Transverse colon (tissue), 4 donors: ENCODE data around the gene ENTR1. TPM values are rescaled to one million over a fixed set of nuclear protein-coding genes. Genes with fewer than 3 reads are reported as not detected.

ENCODE experiments used
- DNase-seq: peaks from one replicate; pipeline ENCODE4 v3.0.0-alpha.2; 2019
- H3K27ac ChIP-seq, 4 donors: fragments of 200-600 bp; sonication (generic); 2 replicates each; pipeline ENCODE4 v1.5.1; 2016 to 2018; ENCODE audit warnings: inconsistent platforms in 4 of 4
- H3K27me3 ChIP-seq: fragments of 200-600 bp; sonication (generic); 2 replicates; pipeline ENCODE4 v1.5.1; 2017; ENCODE audit warnings: inconsistent platforms
- H3K36me3 ChIP-seq, 4 donors: fragments of 200-600 bp; sonication (generic); 2 replicates each; pipeline ENCODE4 v1.5.1; 2017 to 2019; ENCODE audit warnings: inconsistent platforms in 4 of 4
- H3K4me1 ChIP-seq, 4 donors: fragments of 200-600 bp; sonication (generic); 2 replicates each; pipeline ENCODE4 v1.5.1; 2017 to 2020; ENCODE audit warnings: inconsistent platforms in 4 of 4
- H3K4me3 ChIP-seq, 4 donors: fragments of 200-600 bp; sonication (generic); 1 replicate in 1 of 4; 2 replicates in 3 of 4; pipeline versions ENCODE4 v1.5.1 to v1.6.1; 2017 to 2019; ENCODE audit warnings: inconsistent platforms in 4 of 4
- H3K9me3 ChIP-seq, 2 donors: fragments of 200-600 bp; sonication (generic); 2 replicates each; pipeline ENCODE4 v1.5.1; 2017 to 2019; ENCODE audit warnings: inconsistent platforms in 2 of 2
- EP300 ChIP-seq: sonication (generic); formaldehyde crosslinking; IDR thresholded peaks from one replicate; pipeline ENCODE4 v1.6.1; 2017; ENCODE audit warnings: antibody characterized with exemption, low read depth
- POLR2A ChIP-seq: fragments of 450-650 bp; IDR thresholded peaks from one replicate; pipeline ENCODE4 v1.6.1; 2016; ENCODE audit warnings: antibody characterized with exemption, mild to moderate bottlenecking, moderate library complexity
- POLR2AphosphoS5 ChIP-seq, 3 donors: sonication (generic); formaldehyde crosslinking; IDR thresholded peaks; one replicate each; pipeline ENCODE4 v1.6.1; 2016; ENCODE audit warnings: antibody characterized with exemption in 3 of 3
- WGBS, 2 donors: methylation state at CpG; one replicate each; pipeline ENCODE4 v1.1.5; 2018; ENCODE audit warnings: low coverage in 1 of 2; 5-methylcytosine and 5-hydroxymethylcytosine counted together
- in situ Hi-C, 4 donors: fragments of 200-750 bp; cut with MboI; loops; one replicate each; pipeline versions ENCODE4 v1.15.0 to v1.15.1; 2017; ENCODE audit warnings: low sequenced_read_pairs in 3 of 4, low pct_ligation_motif_present in 1 of 4, low pct_unique_long_range_greater_than_20kb in 1 of 4
- intact Hi-C: fragments of 100-400 bp; cut with DNase I; formaldehyde crosslinking; loops from one replicate; pipeline ENCODE4 v1.15.1; 2023; ENCODE audit warnings: low total_unique reads
- total RNA-seq, 4 donors: library from RNA; depleted of rRNA; stranded (reverse); fragments of >200 nt; gene quantifications; one replicate each; pipeline ENCODE4 v1.1.0, GENCODE V29; 2016
- TF ChIP-seq, protein P1 (sequence below), 5 experiments: fragments of 200-600 bp in 3 of 5; fragments of 450-650 bp in 2 of 5; sonication (generic) in 3 of 5; IDR thresholded peaks; 1 replicate in 2 of 5; 2 replicates in 3 of 5; pipeline ENCODE4 v1.5.1; 2016 to 2017; ENCODE audit warnings: antibody characterized with exemption in 5 of 5, inconsistent platforms in 3 of 5, mild to moderate bottlenecking in 2 of 5, moderate library complexity in 1 of 5

ENTR1 gene
- total RNA-seq, 4 donors from 2014 or later: 23.6 to 74.6 (median 40.9) TPM

DNA sequence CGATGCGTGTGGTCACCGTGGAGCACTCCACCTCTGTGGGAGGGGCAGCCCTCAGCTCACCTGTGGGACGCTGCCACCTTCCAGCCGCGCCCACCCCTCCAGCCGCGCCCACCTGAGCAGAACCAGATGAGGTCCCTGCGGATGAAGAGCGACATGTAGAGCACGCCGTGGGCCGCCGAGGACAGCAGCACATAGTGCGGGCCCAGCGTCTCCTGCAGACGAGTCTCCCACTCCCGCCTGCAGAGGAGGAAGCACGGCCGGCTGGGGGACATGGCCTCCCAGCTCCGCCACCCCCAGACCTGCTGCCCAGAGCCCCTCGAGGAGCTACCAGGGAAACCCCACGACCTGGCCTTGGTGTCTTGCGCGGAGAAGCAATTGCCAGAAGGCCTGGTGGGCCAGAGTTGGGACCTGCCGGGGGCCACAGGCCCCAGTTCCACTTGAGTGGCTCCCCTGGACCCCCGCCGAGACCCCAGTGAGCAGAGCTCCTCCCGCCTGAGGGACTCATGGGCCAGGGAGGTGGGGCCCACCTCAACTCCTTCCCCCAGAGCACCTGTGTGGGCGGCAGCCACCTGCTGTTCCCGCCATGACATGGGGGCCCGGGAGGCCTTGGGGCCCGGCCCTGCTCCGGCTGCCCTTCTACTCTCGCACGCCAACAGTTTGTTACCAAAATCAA lies 22.8 kb upstream of the ENTR1 start:
- 91% methylated on average over 36 of the region's 36 CpGs; no CpG with 5 or more reads in 1 of the 2 donors for WGBS, 2 donors
- no peaks in the 10 kb centered on the region for H3K36me3 ChIP-seq

DNA sequence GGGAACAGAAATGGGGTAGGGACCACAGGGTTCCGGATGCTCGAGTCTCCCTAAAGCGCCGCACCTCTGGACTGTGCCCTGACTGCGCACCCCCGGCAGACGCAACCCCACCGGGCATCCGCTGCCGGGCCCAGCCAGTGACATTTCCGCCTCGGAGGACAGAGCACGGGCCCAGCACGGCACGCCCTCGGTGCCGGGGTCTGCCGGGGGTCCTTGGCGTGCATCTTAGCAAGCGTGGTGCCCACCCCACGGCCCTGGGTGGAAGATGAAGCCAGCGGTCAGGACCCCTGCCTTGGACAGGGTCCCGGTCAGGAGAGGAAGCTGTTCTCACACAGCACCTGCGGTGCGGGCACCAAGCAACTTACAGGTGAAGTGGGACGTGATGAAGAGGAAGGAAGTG lies 22.2 kb upstream of the ENTR1 start:
- TF ChIP-seq POLR2A (no peak), EP300 (no peak), POLR2AphosphoS5 (IDR thresholded peaks at IDR 0.05) (no peak)
- TF ChIP-seq, protein P1, sequence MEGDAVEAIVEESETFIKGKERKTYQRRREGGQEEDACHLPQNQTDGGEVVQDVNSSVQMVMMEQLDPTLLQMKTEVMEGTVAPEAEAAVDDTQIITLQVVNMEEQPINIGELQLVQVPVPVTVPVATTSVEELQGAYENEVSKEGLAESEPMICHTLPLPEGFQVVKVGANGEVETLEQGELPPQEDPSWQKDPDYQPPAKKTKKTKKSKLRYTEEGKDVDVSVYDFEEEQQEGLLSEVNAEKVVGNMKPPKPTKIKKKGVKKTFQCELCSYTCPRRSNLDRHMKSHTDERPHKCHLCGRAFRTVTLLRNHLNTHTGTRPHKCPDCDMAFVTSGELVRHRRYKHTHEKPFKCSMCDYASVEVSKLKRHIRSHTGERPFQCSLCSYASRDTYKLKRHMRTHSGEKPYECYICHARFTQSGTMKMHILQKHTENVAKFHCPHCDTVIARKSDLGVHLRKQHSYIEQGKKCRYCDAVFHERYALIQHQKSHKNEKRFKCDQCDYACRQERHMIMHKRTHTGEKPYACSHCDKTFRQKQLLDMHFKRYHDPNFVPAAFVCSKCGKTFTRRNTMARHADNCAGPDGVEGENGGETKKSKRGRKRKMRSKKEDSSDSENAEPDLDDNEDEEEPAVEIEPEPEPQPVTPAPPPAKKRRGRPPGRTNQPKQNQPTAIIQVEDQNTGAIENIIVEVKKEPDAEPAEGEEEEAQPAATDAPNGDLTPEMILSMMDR (IDR thresholded peaks at IDR 0.05): no peak
- in situ Hi-C loops (no loop called here), intact Hi-C loops (no loop called here)
- Histone ChIP-seq H3K27ac (no peak overlapping the region), H3K4me1 (peaks cover 5 to 12% (median 8%) of the 10 kb centered on the region in 4 donors), H3K4me3 (no peak overlapping the region), H3K36me3 (no peaks in the 10 kb centered on the region), H3K9me3 (no peaks in the 10 kb centered on the region), H3K27me3 (no peaks in the 10 kb centered on the region)
- 93 to 97% methylated on average over 3 to 26 of the region's 26 CpGs for WGBS, 2 donors
- no peak for DNase-seq

More for the DNA sequence above, 22.8 kb upstream of the ENTR1 start:
- H3K9me3 ChIP-seq: no peaks in the 10 kb centered on the region
- in situ Hi-C loops: no loop called here
- no peak for DNase-seq
- no peaks in the 10 kb centered on the region for H3K27me3 ChIP-seq
- H3K4me1 ChIP-seq: peaks cover 11 to 18% (median 14%) of the 10 kb centered on the region in 4 donors
- intact Hi-C loops: no loop called here
- TF ChIP-seq, protein P1 (IDR thresholded peaks at IDR 0.05): no peak
- TF ChIP-seq POLR2AphosphoS5 (IDR thresholded peaks at IDR 0.05): no peak
- no peak for TF ChIP-seq POLR2A
- TF ChIP-seq EP300: no peak
- no peak overlapping the region for H3K27ac ChIP-seq
- H3K4me3 ChIP-seq: no peak overlapping the region

DNA sequence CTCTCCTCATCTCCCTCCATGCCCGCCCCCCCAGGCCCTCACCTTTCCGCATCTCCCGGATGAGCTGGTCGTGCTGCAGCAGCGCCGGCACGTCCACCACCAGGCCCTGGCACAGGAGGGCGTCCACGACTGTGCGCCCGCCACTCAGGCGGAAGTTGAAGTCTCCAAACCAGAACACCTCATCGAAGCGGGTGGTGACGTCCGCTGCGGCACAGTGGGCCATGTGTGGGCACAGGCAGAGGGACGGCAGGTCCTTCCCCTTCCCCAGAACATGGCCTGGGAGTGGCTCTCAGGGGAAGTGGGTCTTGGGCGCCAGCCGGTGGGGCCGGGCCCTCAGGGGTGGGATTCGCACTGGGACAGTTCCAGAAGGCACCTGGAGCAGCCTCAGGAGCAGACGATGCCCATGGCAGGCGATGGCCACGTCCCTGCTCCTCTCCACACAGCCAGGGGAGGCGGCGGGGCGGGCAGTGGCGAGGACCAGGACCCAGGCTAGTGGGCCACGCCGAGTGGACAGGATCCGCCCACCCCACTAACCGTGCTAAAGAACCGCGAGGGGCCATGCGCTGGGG lies 21.5 kb upstream of the ENTR1 start:
- DNase-seq: no peak
- in situ Hi-C loops: no loop called here
- intact Hi-C loops: no loop called here
- Histone ChIP-seq H3K4me3 (no peak overlapping the region), H3K36me3 (no peaks in the 10 kb centered on the region), H3K27ac (no peak overlapping the region), H3K4me1 (peaks cover 0 to 5% (median 1%) of the 10 kb centered on the region in 4 donors), H3K27me3 (no peaks in the 10 kb centered on the region), H3K9me3 (no peaks in the 10 kb centered on the region)
- no peak for TF ChIP-seq EP300
- TF ChIP-seq, protein P1 (IDR thresholded peaks at IDR 0.05): no peak
- no peak for TF ChIP-seq POLR2AphosphoS5 (IDR thresholded peaks at IDR 0.05)
- no peak for TF ChIP-seq POLR2A
- 97% methylated on average over 29 of the region's 36 CpGs; no CpG with 5 or more reads in 1 of the 2 donors for WGBS, 2 donors

DNA sequence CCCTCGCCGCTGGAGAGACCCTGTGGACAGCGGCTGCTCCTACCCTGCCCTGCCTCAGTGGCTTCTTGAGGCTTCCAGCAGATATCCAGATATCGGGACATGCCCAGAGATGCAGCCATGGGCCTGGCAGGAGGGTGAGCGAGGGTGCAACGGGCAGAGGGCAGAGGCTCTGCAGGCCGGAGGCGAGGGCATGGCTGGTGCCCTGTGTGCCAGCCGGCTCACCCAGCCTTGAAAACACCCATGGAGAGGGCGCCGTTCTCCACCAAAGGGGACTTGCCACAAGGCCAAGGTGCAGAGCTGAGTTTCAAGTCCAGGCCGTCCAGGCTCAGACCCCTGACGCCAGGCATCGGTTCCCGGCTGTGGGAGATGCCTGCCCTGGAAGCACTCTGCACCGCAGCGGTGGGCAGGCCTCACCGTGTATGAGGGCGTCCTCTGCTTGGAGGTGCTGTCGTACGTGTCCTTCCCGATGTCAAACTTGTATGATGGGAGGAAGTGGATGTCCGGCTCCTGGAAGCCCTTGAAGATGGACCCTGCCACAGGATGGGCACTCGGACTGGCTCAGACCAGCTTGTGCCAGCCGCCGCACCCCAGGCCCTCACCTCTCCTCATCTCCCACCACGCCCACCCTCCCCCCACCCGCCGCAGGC lies 20.3 kb upstream of the ENTR1 start:
- 90% methylated on average over 19 of the region's 29 CpGs; no CpG with 5 or more reads in 1 of the 2 donors for WGBS, 2 donors
- TF ChIP-seq POLR2AphosphoS5 (IDR thresholded peaks at IDR 0.05) (no peak), POLR2A (no peak), EP300 (no peak)
- TF ChIP-seq, protein P1 (IDR thresholded peaks at IDR 0.05): no peak
- H3K27ac ChIP-seq: no peak overlapping the region
- no peak for DNase-seq
- H3K27me3 ChIP-seq: no peaks in the 10 kb centered on the region
- H3K9me3 ChIP-seq: no peaks in the 10 kb centered on the region
- no peaks in the 10 kb centered on the region for H3K4me1 ChIP-seq
- in situ Hi-C loops: no loop called here
- intact Hi-C loops: no loop called here
- H3K4me3 ChIP-seq: no peak overlapping the region
- H3K36me3 ChIP-seq: no peaks in the 10 kb centered on the region
